Small intestine (tissue), 7 donors: Measurements from ENCODE around the gene CCDC172. TPM values are rescaled to one million over a fixed set of nuclear protein-coding genes. Genes with fewer than 3 reads are reported as not detected.

Experiments
- DNase-seq, 2 donors: peaks; one replicate each; pipeline versions ENCODE4 v3.0.0 to v3.0.0-alpha.2; 2013
- FAIRE-seq: peaks from 2 replicates; lab custom pipeline; 2012; peaks lifted over from hg19 to GRCh38; lab: Jason Lieb, UNC
- H3K27ac ChIP-seq, 3 donors: one replicate each; pipeline ENCODE4 v1.5.1; 2013; ENCODE audit warnings: low read length in 2 of 3, mild to moderate bottlenecking in 2 of 3, control low read depth in 1 of 3, inconsistent platforms in 1 of 3, low read depth in 1 of 3, moderate library complexity in 1 of 3
- H3K27me3 ChIP-seq, 3 donors: one replicate each; pipeline ENCODE4 v1.6.1; 2013; ENCODE audit warnings: low read length in 3 of 3, inconsistent platforms in 1 of 3; ENCODE audit not compliant: control insufficient read depth in 3 of 3, insufficient read depth in 3 of 3
- H3K36me3 ChIP-seq, 3 donors: one replicate each; pipeline ENCODE4 v1.6.1; 2013; ENCODE audit warnings: low read length in 3 of 3, inconsistent platforms in 1 of 3, low read depth in 1 of 3, mild to moderate bottlenecking in 1 of 3, moderate library complexity in 1 of 3; ENCODE audit not compliant: control insufficient read depth in 3 of 3, insufficient read depth in 2 of 3
- H3K4me1 ChIP-seq, 3 donors: one replicate each; pipeline ENCODE4 v1.6.1; 2013; ENCODE audit warnings: low read length in 2 of 3, inconsistent platforms in 1 of 3, low read depth in 1 of 3, mild to moderate bottlenecking in 1 of 3, moderate library complexity in 1 of 3; ENCODE audit not compliant: control insufficient read depth in 3 of 3, insufficient read depth in 2 of 3
- H3K4me3 ChIP-seq, 3 donors: one replicate each; pipeline ENCODE4 v1.5.1; 2013; ENCODE audit warnings: low read length in 3 of 3, control low read depth in 1 of 3, inconsistent platforms in 1 of 3, low read depth in 1 of 3, mild to moderate bottlenecking in 1 of 3, moderate library complexity in 1 of 3
- H3K9me3 ChIP-seq, 2 donors: one replicate each; pipeline ENCODE4 v1.6.1; 2013; ENCODE audit warnings: low read depth in 1 of 2, low read length in 1 of 2; ENCODE audit not compliant: control insufficient read depth in 2 of 2, insufficient read depth in 1 of 2
- WGBS, 3 donors: extraction: QIAGEN DNeasy Blood & Tissue Kit; methylation state at CpG; one replicate each; pipeline ENCODE4 v1.1.7; 2013; 5-methylcytosine and 5-hydroxymethylcytosine counted together
- polyA plus RNA-seq, 4 donors: library from polyadenylated mRNA; stranded (reverse) in 3 of 4; unstranded in 1 of 4; fragments of 200-250 nt in 3 of 4; fragments of 120-200 nt in 1 of 4; gene quantifications; one replicate each; pipeline versions ENCODE4 v1.2.1 to v1.2.3, GENCODE V29; 2013
- donor health status: healthy with polysubstance abuse.
- donor health status: control.
- donor health status: control.
- donor health status: Bipolar disorder and iron deficiency.
- donor health status: healthy.

Gene CCDC172
- polyA plus RNA-seq, 4 donors = not detected

DNA sequence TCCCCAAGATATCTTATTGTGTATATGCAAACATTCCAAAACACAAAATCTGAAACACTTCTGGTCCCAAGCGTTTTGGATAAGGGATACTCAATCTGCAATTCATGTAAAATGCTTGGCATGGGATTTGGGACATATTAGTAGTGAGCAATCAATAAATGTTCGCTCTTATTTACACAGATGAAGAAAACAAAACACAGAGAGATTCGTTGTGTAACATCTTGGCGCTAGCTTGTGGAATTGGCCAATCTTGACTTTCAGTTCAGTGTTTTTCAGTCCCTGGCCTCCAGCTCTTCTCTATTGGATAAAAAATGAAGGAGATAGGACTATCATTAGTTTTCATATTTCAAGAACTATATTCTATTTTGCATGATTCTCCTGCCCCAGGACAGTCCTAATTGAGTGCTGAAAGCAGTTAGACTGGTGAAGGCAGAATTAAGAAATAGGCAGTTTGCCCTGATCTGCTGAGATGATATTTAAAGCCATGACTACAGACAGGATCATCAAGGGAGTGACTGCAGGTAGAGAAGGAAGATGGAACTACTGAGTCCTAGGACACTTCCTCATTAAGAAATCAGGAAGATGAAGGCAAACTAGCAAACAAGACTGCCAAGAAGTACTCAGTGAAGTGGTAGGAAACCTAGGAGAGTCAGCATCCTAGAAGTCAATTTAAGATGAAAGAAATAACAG, 105.2 kb downstream of the CCDC172 start:
- no peak overlapping the region for H3K27ac ChIP-seq
- DNase-seq = no peak
- no peaks in the 10 kb centered on the region for H3K4me1 ChIP-seq
- no peak overlapping the region for H3K4me3 ChIP-seq
- FAIRE-seq = no peak
- whole genome bisulfite sequencing, 3 donors = 59 to 65% (median 62%) methylated on average over 4 of the region's 4 CpGs
- no peaks in the 10 kb centered on the region for H3K36me3 ChIP-seq
- H3K9me3 ChIP-seq = no peaks in the 10 kb centered on the region
- H3K27me3 ChIP-seq = peaks cover 0 to 4% (median 0%) of the 10 kb centered on the region in 3 donors

Other genes with a start within 250 kb of the CCDC172 start
- 1 to 10 TPM in 2 of 4 donors, under 1 TPM in 2; 0.22 to 7.4 (median 1.6) TPM for gene GFRA1, start 51.2 kb upstream of the CCDC172 start, polyA plus RNA-seq
- gene PNLIPRP3, start 103.4 kb downstream of the CCDC172 start, polyA plus RNA-seq = under 1 TPM in 1 of 4 donors, not detected in 3; 0.12 TPM
- gene PNLIP, start 221.5 kb downstream of the CCDC172 start, polyA plus RNA-seq = 1 to 10 TPM in 2 of 4 donors, not detected in 2; 2.2 to 2.4 TPM